Hepatocyte (in vitro differentiated cells): Measurements from ENCODE around the gene INVS.

Source experiments
- CTCF ChIP-seq: fragments of 200-600 bp; sonication (generic); IDR thresholded peaks from 2 replicates; pipeline ENCODE4 v1.5.1; 2016; ENCODE audit warnings: antibody characterized with exemption, mild to moderate bottlenecking; ENCODE audit not compliant: poor library complexity
- EZH2 ChIP-seq: fragments of 200-600 bp; sonication (generic); IDR thresholded peaks from 2 replicates; pipeline ENCODE4 v1.6.1; 2016; ENCODE audit warnings: antibody characterized with exemption, mild to moderate bottlenecking, borderline replicate concordance
- EZH2phosphoT487 ChIP-seq: fragments of 200-600 bp; sonication (generic); IDR thresholded peaks from one replicate; pipeline ENCODE4 v1.6.1; 2018; ENCODE audit warnings: antibody characterized with exemption, mild to moderate bottlenecking, low read depth, moderate library complexity; ENCODE audit not compliant: unreplicated experiment, severe bottlenecking

GRCh38 chr9:100100146-100100667 is 1.2 kb downstream of the INVS start:
- TF ChIP-seq CTCF = no peak
- no peak for TF ChIP-seq EZH2
- TF ChIP-seq EZH2phosphoT487 = no peak
